GM04504 (cell line): ENCODE results near the gene ADCY4.
"Not testable (repeated sequence)": the region's sequence is repeated elsewhere in the genome, so short reads cannot be mapped to it uniquely, and the experiment has no call there.

Experiments used
- DNase-seq: peaks from one replicate; pipeline ENCODE4 v3.0.0-alpha.2; 2012; ENCODE audit warnings: low read depth

The ADCY4 gene

GRCh38 chr14:24338843-24339242 is 4.0 kb upstream of the ADCY4 start:
- no peak for DNase-seq

DNA sequence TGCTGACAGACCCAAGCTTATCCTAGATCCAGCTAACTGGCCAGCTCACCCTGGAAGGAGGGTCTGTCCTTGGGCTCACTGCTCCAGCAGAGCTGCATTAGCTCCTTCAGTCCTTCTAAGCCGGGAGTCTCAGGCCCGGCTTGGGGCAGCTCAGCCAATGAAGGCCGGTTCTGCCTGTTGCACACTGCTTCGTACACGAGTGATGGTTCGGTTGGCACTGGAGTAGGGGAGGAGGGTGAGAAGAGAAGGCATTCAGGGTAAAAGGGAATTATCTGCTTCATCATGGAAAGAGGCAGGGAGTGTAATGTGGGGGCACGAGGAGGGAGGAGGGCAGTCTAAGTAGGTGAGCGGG is 2.9 kb upstream of the ADCY4 start:
- no peak for DNase-seq

- DNase-seq: no peak
These were observed 2.4 kb upstream of the ADCY4 start for GRCh38 chr14:24337144-24337823.

DNA sequence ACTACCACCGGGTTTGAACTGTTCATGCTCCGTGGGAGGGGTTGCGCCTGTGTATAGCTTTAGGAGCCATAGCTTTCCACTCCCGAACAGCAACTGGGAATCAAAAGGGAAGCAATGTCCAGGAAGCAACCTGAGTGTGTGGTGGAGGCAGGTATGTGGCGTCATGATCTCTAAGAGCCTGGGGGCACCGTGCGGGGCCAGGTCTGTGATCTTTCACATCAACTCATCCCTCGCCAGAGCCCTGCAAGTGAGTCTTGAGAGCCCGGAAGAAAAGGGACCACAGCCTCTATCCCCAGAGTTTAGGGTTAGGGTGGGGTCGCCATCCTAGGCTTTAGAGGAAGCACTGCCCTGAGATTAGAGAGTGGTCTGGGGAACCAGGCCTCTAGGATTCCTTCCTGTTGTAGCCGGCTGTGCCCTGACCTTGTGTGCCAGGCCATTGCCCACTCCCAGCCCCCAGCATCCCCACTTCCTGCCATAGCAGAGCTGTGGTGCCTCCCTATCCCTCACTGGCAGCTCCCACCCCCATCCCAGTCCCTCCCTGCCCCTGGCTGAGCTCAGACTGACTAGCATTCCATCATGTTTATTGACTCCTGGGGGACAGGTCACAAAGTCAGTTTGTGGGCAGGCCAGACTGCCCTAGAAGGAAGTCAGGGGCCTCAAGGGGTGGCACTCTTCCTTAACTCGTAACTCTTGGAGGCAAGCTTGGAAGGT is 745 bp upstream of the ADCY4 start:
- no peak for DNase-seq

DNA sequence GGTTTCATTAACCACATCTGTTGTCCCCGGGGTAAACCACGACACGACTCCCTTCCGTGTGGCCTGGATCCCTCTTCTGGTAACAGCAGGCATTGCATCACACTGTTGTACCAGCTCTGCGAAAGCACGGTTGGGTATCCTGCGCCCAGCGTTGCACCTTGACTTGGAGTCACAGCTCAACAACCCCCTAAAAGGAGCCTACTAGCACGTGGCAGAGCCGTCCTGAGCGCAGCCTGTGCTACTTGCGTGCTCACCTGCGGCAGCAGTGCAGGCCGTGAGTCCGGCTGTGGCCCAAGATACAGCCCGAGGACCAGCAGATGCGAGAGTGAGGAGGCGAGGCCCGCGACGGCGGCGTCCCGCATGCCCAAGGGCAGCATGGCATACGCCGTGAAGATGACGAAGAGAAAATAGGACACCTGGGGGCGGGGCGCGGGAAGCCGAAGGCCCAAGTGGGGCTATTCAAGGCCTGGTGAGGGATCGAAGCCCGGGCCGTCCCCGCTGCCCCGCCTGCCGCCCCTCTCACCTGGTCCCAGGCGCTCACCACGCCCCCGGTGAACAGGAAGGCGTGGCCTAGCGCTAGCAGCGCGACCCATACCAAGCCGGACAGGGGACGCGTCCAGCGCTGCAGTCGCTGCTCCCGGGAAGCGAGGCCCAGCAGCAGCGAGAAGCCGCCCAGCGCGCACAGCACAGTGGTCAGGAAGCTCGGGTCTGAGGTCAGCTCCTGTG is 2.4 kb downstream of the ADCY4 start:
- no peak for DNase-seq

GRCh38 chr14:24331731-24332267 is 3.1 kb downstream of the ADCY4 start:
- no peak for DNase-seq

- no peak for DNase-seq
These were observed 3.7 kb downstream of the ADCY4 start for GRCh38 chr14:24330973-24331674.

- DNase-seq: no peak
These were observed 5.1 kb downstream of the ADCY4 start for GRCh38 chr14:24329736-24330135.

DNA sequence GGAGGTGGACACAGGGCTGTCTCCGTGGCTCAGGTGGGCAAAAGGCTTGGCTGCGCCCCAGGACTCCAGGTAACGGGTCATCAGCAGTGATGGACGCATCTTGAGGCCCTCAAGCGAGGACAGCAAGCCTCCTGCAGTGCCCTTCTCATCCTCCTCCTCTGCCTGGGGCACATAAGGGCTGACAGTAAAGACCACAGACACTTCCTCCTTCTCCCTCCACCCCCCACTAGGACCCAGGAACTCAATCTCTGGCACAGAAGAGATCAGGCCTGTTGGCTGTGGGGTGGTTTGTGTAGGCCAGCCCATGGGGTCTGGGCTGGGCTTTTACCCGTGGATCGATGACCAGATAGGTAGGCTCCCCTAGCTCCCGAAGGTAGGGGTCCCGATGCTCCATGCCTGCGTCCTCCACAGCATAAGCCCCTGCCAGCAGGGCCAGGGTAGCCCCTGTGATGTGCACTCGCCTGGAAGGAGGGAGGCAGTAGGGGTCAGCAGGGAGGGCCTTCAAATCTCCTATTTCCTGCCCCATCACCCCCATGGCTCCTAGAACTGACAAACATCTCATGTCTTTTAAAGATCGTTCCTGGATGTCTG is 5.7 kb downstream of the ADCY4 start:
- DNase-seq: no peak

DNA sequence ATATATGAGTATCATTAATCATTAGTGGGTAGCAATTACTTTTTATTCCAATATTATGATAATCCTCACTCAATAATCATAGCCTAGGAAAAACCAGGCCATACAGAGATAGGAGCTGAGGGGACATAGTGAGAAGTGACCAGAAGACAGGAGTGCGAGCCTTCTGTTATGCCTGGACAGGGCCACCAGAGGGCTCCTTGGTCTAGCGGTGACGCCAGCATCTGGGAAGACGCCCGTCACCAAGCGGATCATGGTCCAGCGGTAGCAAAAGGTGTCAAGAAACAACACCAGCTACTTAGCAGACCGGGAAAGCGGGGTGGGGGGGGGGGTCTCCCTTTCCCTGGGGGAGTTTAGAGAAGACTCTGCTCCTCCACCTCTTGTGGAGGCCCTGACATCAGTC is 7.0 kb downstream of the ADCY4 start:
- not testable (repeated sequence) for DNase-seq

- DNase-seq: no peak
These were observed 7.6 kb downstream of the ADCY4 start for GRCh38 chr14:24327303-24327702.

GRCh38 chr14:24325963-24326362 is 8.9 kb downstream of the ADCY4 start:
- no peak for DNase-seq

DNA sequence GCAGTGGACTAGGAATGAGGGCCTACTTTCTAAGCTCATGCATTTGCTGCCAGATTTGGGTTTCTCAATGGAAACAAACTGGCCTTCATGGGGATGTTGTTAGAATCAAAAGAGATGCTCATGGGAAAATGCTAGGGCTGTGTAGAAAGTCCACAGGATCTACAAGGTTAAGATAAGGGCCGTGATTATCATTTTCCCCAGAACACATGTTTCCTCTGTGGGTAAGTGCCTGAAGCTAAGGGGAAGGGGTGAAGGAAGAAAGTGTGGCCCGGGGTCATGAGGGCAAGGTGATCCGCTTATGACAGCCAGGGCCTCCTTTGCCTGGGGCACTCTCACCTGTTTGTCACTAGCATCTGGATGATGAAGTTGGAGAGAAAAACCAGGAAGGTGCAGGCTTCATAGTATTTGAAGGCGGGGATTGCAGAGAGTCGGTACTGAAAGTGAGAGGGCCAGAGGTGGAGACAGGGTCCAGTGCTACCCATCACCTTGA is 9.8 kb downstream of the ADCY4 start:
- DNase-seq: no peak

DNA sequence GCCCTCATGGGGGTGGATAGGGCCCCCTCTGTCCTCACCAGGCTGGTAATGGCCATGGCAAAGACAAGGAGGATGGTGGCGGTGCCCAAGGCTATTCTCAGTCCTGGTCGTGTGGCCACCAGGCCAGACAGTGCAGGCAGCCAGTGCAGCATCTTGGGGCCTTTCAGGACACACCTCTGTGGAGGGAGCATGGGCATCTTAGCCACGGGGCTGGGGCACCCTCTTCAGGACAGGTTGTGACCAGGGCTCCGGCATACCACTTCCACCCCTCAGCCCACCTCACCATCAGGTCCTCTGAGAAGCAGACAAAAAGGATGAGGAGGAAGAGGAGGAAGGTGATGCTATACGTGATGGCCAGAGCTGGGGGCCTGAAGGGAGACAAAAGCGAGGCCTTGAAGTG is 10.8 kb downstream of the ADCY4 start:
- no peak for DNase-seq

- no peak for DNase-seq
These were observed 11.5 kb downstream of the ADCY4 start for GRCh38 chr14:24323341-24323740.

- DNase-seq: no peak
These were observed 12.2 kb downstream of the ADCY4 start for GRCh38 chr14:24322672-24323071.

DNA sequence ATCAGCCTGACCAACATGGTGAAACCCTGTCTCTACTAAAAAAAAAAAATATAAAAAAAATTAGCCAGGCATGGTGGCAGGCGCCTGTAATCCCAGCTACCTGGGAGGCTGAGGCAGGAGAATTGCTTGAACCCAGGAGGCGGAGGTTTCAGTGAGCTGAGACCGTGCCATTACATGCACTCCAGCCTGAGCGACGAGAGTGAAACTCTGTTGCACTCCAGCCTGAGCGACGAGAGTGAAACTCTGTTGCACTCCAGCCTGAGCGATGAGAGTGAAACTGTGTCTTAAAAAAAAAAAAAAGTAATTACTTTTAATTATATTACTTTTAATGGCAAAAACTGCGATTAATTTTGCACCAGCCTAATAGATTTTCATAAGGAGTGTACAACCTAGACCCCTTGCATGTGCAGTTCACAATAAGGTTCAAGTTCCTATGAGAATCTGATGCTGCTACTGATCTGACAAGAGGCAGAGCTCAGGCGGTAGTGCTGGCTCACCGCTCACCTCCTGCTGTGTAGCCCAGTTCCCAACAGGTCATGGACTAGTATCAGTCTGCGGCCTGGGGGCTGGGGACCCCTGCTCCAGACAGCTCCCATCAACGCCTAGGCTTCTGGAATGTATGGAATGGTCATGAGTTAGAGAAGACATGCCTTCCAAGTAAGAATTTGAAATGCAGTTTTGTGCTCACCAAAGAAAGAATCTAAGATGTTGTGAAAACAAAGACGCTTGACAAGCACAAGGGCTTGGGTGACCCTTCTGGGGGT is 13.5 kb downstream of the ADCY4 start:
- DNase-seq: no peak

DNA sequence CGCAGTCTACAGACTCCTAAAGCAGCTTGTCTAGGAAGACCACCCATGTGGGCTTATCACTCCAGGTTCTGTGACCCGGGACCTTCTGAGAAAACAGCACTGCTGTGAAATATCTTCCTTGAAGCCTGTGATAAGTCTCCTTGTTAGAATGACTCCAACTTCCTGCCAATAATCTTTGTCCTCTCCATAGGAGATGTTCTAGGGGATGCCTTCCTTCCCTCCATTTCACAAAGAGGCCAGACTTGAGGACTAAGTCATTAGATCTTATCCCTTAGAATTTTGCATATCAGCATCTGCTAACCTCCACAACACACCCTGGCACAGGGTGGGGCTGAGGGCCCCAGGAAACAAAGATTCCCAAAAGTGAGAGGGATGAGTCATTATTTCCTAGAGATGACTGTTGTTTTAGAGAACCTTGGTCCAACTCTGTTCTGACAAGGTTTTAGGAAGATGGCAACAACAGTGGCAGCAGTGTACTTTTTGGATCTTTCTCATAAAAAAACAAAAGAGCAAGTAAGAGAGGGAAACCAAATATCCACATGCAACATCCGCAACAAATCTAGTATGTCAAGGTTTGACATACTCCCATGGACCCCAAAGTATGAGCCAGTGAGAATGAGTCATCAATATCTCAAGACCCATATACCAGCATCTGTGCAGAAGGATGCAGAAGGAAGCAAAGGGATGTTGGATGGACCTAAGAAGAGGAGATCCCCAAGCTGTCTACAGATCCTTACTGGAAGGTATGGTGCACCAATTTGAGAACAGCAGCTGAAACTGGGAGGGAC is 17.5 kb downstream of the ADCY4 start:
- DNase-seq: no peak

- DNase-seq: no peak
These were observed 18.3 kb downstream of the ADCY4 start for GRCh38 chr14:24316597-24316950.
